Esophagus muscularis mucosa (tissue), 4 donors: ENCODE measurements around the gene CFAP141.

Experiments
- CTCF ChIP-seq, 3 experiments: fragments of 200-600 bp in 2 of 3; fragments of 450-650 bp in 1 of 3; sonication (generic) in 2 of 3; IDR thresholded peaks; one replicate each; pipeline ENCODE4 v1.5.1; 2017 to 2019; ENCODE audit warnings: antibody characterized with exemption in 3 of 3, mild to moderate bottlenecking in 2 of 3, moderate library complexity in 1 of 3
- EP300 ChIP-seq: sonication (generic); formaldehyde crosslinking; IDR thresholded peaks from one replicate; pipeline ENCODE4 v1.6.1; 2017; ENCODE audit warnings: antibody characterized with exemption
- POLR2A ChIP-seq: fragments of 450-650 bp; IDR thresholded peaks from one replicate; pipeline ENCODE4 v1.6.1; 2017; ENCODE audit warnings: antibody characterized with exemption, moderate library complexity, mild to moderate bottlenecking, low read depth
- POLR2AphosphoS5 ChIP-seq, 2 donors: sonication (generic); formaldehyde crosslinking; IDR thresholded peaks; one replicate each; pipeline ENCODE4 v1.6.1; 2017; ENCODE audit warnings: antibody characterized with exemption in 2 of 2

GRCh38 chr1:154221278-154222001, 15.3 kb upstream of the CFAP141 start:
- TF ChIP-seq EP300 = no peak
- no peak for TF ChIP-seq CTCF (IDR thresholded peaks at IDR 0.05)
- TF ChIP-seq POLR2A = no peak
- TF ChIP-seq POLR2AphosphoS5 (IDR thresholded peaks at IDR 0.05) = no peak
